HG03103 (cell line): Measurements from ENCODE around the gene CBX4.
A peak's percentile ranks its signal among the peaks of the same experiment; 100 is the strongest.

Source experiments
- ATAC-seq: cut with Tn5 transposase; IDR thresholded peaks from one replicate; pipeline ENCODE4 v1.9.1; 2021; ENCODE audit warnings: low read depth; ENCODE audit not compliant: unreplicated experiment

CBX4 gene

GRCh38 chr17:79839356-79840268 is at the start of gene CBX4:
TSS of gene CBX4 (minus strand) at chr17:79839440. CDS start at chr17:79839251, 189 bp downstream.
- ATAC-seq = peak; percentile 45

DNA sequence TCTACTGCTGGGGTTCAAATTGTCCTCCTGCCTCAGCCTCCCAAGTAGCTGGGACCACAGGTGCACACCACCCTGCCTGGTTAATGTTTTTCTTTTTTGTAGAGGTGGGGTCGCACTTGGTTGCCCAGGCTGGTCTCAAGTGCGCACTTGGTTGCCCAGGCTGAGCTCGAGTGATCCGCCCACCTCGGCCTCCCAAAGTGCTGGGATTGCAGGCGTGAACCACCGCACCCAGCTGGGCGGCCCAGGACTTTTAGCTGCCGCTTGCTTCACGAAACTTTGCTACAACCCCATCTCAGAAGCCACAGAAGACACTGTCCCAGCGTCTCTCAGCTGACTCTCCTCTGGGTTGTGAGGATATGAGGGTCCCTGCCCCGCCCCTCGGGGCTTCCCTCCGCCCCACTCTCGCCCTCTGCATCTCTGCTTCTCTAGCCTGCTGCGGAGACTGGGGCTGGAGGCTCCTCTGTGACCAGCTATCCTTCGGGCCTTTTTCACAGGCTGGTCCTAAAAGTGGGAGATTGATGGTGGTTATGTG is 48.8 kb upstream of the CBX4 start:
- no peak for ATAC-seq

DNA sequence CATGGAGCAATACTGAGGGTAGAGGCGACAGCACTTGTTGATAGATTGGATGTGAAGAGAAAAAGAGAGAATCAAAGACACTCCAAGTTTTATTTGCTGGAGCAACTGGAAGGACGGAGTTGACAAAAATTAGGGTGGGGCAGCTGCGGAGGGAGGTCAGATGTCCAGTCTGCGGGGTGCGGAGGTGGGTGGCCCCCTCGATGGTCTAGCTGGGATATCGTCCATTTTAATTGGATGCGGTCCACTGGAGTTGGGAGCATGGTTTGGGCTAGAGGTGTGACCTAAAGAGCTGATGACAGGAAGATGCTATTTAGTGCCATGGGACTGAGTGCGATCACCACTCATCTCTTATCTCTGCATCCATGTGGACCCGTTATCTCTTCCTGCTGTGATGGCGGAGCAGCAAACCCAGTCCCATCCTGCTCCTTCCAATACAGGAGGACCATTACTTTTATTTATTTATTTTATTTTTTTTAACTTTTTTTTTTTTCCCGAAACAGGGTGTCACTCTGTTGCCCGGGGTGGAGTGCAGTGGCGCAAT is 48.3 kb upstream of the CBX4 start:
- no peak for ATAC-seq

GRCh38 chr17:79883202-79883601 is 44.0 kb upstream of the CBX4 start:
- no peak for ATAC-seq

GRCh38 chr17:79878329-79878947 is 39.2 kb upstream of the CBX4 start:
- no peak for ATAC-seq

GRCh38 chr17:79877041-79877440 is 37.8 kb upstream of the CBX4 start:
- no peak for ATAC-seq

- no peak for ATAC-seq
Observed at GRCh38 chr17:79875511-79875910, 36.3 kb upstream of the CBX4 start.

DNA sequence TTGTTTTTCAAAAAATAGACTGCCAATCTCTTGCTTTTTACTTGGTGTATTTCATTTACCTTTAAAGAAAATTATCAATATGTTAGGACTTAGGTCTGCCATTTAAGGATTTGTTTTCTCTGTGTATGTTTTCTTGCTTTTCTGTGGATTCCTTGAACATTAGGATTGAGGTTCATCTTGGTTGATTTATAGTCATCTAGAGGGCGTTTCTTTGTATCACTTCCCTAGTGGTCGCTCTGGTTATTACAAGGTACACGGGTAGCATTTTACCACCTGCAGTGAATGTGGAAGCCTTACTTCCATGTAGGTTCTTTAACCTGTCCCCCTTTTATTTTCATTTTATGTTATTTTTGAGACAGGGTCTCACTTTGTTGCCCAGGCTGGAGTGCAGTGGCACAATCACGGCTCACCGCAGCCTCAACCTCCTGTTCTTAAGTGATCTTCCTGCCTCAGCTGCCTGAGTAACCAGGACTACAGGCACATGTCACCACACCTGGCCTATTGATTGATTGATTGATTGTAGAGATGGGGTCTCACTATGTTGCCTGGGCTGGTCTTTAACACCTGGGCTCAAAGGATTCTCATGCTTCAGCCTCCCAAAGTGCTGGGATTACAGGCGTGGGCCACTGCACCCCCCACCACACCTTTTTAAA is 35.2 kb upstream of the CBX4 start:
- no peak for ATAC-seq

GRCh38 chr17:79873583-79873982 is 34.3 kb upstream of the CBX4 start:
- no peak for ATAC-seq

GRCh38 chr17:79872762-79873161 is 33.5 kb upstream of the CBX4 start:
- no peak for ATAC-seq

DNA sequence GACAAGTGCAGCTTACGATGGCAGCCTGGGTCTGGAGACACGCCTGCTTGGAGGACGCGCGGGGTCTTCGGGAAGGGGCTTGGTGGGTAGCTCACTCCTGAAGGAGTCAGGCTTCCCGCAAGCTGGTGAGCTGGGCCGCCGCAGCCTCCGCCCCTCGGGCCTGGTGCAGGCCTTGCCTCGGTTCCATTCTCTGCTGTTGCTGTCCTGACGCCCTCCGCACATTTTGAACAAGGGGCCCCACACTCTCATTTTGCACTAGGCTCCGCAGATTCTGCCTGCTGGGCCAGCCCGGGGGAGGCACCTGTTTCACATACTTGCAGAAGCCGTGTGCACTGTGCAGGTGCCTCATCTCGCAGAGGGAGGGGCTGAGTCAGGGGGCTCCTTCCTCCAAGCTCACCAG is 31.9 kb upstream of the CBX4 start:
- ATAC-seq = no peak

DNA sequence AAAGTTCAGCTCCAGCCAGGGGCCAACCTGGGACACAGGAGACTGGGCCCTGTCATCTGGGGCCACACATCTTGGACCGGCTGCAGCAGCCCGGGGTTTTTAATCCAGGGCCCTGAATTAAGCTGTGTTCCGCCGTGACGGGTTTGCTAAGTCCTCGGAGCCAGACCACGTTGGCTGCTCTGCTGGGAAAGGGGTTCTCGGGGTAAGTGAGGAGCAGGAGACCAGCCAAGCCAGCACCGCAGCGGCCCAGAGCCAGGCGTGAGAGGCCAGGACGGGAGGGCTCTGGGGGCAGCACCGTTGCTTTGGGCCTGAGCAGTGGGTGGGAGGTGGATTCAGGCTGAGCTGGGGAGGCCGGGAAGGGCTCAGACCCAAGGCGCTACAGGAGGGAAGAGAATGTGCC is 31.3 kb upstream of the CBX4 start:
- ATAC-seq = no peak

GRCh38 chr17:79866791-79867518 is 27.7 kb upstream of the CBX4 start:
- ATAC-seq = no peak

- no peak for ATAC-seq
Observed at GRCh38 chr17:79865351-79866210, 26.3 kb upstream of the CBX4 start.

- no peak for ATAC-seq
Observed at GRCh38 chr17:79864617-79865250, 25.5 kb upstream of the CBX4 start.

- ATAC-seq = no peak
Observed at GRCh38 chr17:79864147-79864546, 24.9 kb upstream of the CBX4 start.

GRCh38 chr17:79862771-79863440 is 23.7 kb upstream of the CBX4 start:
- no peak for ATAC-seq

- ATAC-seq = no peak
Observed at GRCh38 chr17:79862238-79862637, 23.0 kb upstream of the CBX4 start.
